GM12873 (cell line): ENCODE data around the gene BRSK1.

Experiments
- CTCF ChIP-seq: IDR thresholded peaks from 2 replicates; pipeline ENCODE4 v1.5.1; 2012; ENCODE audit warnings: low read depth, mild to moderate bottlenecking, moderate library complexity, low read length, control low read depth; ENCODE audit not compliant: insufficient read depth; ENCODE audit errors: missing control alignments

The BRSK1 gene

GRCh38 chr19:55319785-55320184 is 36.0 kb downstream of the BRSK1 start:
- no peak for TF ChIP-seq CTCF

GRCh38 chr19:55320844-55321419 is 37.1 kb downstream of the BRSK1 start:
- TF ChIP-seq CTCF: no peak

- TF ChIP-seq CTCF: no peak
These were observed 37.8 kb downstream of the BRSK1 start for GRCh38 chr19:55321466-55322137.

- TF ChIP-seq CTCF: no peak
These were observed 38.5 kb downstream of the BRSK1 start for GRCh38 chr19:55322204-55322885.

GRCh38 chr19:55324662-55325061 is 40.9 kb downstream of the BRSK1 start:
- TF ChIP-seq CTCF: no peak

GRCh38 chr19:55325172-55325571 is 41.4 kb downstream of the BRSK1 start, which contains the start of gene TMEM150B:
TSS of gene TMEM150B (minus strand) at chr19:55325341. CDS start at chr19:55321036, 4,305 bp downstream.
- no peak for TF ChIP-seq CTCF

GRCh38 chr19:55333870-55334269 is 50.1 kb downstream of the BRSK1 start:
- no peak for TF ChIP-seq CTCF
